ENCODE measurements around the gene CDK1. TPM values are rescaled to one million over a fixed set of nuclear protein-coding genes. Genes with fewer than 3 reads are reported as not detected.

The CDK1 gene
- total RNA-seq, 1 donor from 2014 or later: 70.1 TPM

DNA sequence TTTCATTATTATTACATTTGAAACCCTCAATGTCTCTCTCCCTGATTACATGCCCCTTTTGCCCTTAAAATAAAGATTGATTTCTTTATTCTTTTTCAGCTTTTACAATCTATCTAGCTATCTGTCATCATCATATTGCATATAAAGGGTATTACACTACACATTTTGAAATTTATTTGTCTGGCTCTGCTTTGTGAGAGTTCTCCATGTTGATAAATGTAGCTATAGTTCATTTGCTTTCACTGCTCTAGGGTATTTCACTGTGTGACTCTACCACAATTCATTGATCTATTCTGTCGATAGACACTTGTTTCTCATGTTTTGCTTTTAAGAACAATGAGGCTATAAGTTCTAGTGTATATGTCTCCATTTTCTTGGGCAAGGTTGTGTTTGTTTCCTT lies 25.6 kb downstream of the CDK1 start:
- Mint-ChIP-seq H3K36me3 (no peaks in the 10 kb centered on the region), H3K27me3 (no peaks in the 10 kb centered on the region), H3K4me1 (ENCODE audit: unreplicated experiment) (no peaks in the 10 kb centered on the region), H3K4me3 (no peak overlapping the region), H3K27ac (no peak overlapping the region), H3K9me3 (no peaks in the 10 kb centered on the region)
- no peak for TF ChIP-seq CTCF (conservative IDR thresholded peaks at IDR 0.05)
- DNase-seq (ENCODE audit: extremely low spot score, unreplicated experiment): no peak

DNA sequence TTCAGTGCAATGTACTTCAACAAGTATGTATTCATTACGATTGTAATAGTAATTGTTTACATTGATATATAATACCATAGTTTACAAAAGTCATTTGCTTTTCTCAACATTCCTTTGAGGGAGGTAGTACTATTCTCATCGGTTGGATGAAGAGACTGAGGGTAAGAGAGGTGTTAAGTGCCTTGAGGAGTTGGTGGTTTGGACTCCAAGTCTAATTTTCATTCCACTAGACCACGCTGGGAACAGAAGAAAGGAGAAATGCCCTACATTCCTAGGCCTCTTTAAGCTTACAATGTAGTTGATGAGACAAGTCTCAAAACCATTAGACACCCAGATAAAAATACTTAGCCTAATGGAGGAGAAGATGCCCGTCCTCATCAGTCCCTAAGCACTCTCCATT lies 28.6 kb downstream of the CDK1 start:
- Mint-ChIP-seq H3K9me3 (peaks cover 3% of the 10 kb centered on the region), H3K36me3 (no peaks in the 10 kb centered on the region), H3K27ac (no peak overlapping the region), H3K27me3 (no peaks in the 10 kb centered on the region), H3K4me1 (ENCODE audit: unreplicated experiment) (peaks cover 17% of the 10 kb centered on the region), H3K4me3 (no peak overlapping the region)
- TF ChIP-seq CTCF (conservative IDR thresholded peaks at IDR 0.05): no peak
- DNase-seq (ENCODE audit: extremely low spot score, unreplicated experiment): no peak

GRCh38 chr10:60807499-60807898 lies 29.2 kb downstream of the CDK1 start:
- no peak for TF ChIP-seq CTCF (conservative IDR thresholded peaks at IDR 0.05)
- no peak for DNase-seq (ENCODE audit: extremely low spot score, unreplicated experiment)
- Mint-ChIP-seq H3K4me3 (no peak overlapping the region), H3K27ac (no peak overlapping the region), H3K9me3 (peaks cover 3% of the 10 kb centered on the region), H3K36me3 (no peaks in the 10 kb centered on the region), H3K27me3 (no peaks in the 10 kb centered on the region), H3K4me1 (ENCODE audit: unreplicated experiment) (peaks cover 17% of the 10 kb centered on the region)

GRCh38 chr10:60808036-60808435 lies 29.8 kb downstream of the CDK1 start:
- Mint-ChIP-seq H3K4me3 (no peak overlapping the region), H3K9me3 (peaks cover 3% of the 10 kb centered on the region), H3K36me3 (no peaks in the 10 kb centered on the region), H3K27me3 (no peaks in the 10 kb centered on the region), H3K4me1 (ENCODE audit: unreplicated experiment) (peaks cover 17% of the 10 kb centered on the region), H3K27ac (no peak overlapping the region)
- TF ChIP-seq CTCF (conservative IDR thresholded peaks at IDR 0.05): no peak
- DNase-seq (ENCODE audit: extremely low spot score, unreplicated experiment): no peak

DNA sequence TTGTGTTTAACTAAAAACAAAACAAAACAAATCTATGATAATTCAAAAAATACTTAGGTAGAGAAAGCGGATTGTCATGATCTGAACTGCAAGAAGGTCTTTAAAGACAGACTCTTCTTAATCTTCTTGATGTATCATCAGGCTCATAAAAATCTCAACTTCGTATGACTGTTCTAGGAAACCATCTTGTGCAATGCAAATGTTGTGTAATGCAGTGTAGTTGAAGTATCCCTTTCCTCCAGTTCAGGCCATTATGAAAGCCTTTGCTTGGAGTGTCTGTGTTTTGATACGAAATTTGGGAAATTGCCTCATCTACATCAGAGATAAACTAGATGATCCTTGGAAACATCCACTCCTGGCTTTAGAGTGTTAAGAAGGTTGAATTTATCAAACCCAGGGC lies 30.9 kb downstream of the CDK1 start:
- no peak overlapping the region for H3K4me3 Mint-ChIP-seq
- DNase-seq (ENCODE audit: extremely low spot score, unreplicated experiment): no peak
- no peak overlapping the region for H3K27ac Mint-ChIP-seq
- peaks cover 3% of the 10 kb centered on the region for H3K9me3 Mint-ChIP-seq
- no peaks in the 10 kb centered on the region for H3K27me3 Mint-ChIP-seq
- no peaks in the 10 kb centered on the region for H3K36me3 Mint-ChIP-seq
- peaks cover 17% of the 10 kb centered on the region for H3K4me1 Mint-ChIP-seq (ENCODE audit: unreplicated experiment)
- TF ChIP-seq CTCF (conservative IDR thresholded peaks at IDR 0.05): no peak

Measured in type B pancreatic cell (in vitro differentiated cells).